OCI-M1 (cell line): ENCODE measurements around the gene MGAT5B.
A peak's percentile ranks its signal among the peaks of the same experiment; 100 is the strongest.
"Not testable (repeated sequence)": the region's sequence is repeated elsewhere in the genome, so short reads cannot be mapped to it uniquely, and the experiment has no call there.

Experiments
- DNase-seq: peaks from one replicate; lab custom pipeline; 2025; lab: John Stamatoyannopoulos, UW

Gene MGAT5B, protein sequence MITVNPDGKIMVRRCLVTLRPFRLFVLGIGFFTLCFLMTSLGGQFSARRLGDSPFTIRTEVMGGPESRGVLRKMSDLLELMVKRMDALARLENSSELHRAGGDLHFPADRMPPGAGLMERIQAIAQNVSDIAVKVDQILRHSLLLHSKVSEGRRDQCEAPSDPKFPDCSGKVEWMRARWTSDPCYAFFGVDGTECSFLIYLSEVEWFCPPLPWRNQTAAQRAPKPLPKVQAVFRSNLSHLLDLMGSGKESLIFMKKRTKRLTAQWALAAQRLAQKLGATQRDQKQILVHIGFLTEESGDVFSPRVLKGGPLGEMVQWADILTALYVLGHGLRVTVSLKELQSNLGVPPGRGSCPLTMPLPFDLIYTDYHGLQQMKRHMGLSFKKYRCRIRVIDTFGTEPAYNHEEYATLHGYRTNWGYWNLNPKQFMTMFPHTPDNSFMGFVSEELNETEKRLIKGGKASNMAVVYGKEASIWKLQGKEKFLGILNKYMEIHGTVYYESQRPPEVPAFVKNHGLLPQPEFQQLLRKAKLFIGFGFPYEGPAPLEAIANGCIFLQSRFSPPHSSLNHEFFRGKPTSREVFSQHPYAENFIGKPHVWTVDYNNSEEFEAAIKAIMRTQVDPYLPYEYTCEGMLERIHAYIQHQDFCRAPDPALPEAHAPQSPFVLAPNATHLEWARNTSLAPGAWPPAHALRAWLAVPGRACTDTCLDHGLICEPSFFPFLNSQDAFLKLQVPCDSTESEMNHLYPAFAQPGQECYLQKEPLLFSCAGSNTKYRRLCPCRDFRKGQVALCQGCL

DNA sequence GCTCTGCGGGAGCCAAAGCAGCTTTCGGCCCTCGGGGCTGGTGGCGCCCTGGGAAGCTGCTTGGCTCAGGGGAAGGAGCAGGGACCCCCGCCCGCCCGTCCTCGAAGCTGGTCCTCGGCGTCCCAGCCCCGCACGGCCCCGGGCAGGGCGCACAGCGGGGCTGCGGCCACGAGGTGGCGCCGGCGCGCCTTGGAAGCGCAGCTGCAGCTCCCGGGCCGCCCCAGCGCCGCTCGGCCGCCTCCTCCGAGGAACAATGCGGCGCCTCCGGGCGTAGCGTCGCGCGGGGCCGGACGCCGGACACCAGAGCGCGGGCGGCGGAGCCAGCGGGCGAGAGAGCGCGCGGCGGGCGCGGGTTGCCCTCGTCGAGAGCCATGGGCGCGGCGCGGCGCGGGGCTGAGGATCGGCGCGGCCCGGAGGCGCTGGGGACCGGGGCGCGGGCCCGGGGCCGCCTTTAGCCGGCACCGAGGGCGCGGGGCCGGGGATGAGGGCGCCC lies at the start of gene MGAT5B:
Gene MGAT5B, plus strand, starts transcription at position 229 of the 493 bp plus-strand sequence. CDS start 626 bp downstream, outside the sequence.
- DNase-seq = peak; percentile 70

DNA sequence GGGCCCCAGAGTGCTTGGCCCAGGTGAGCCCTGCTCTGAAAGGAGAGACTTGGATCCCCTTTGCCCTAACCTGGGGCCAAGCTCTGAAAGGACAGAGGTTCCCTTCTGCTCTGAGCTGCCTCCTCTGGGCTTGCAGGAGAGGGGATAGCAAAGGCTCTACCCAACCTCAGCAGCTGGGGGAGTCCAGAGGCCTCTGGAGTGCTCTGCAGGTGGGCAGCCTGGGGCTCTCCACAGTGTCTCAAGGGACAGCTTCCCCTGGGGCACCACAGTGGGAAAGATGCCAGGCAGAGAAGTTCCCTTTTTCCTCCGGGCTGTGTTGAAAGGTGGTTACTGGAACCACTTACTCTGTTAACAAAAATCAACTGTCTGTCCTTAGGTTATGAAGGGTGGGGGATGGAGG lies 48.2 kb upstream of the MGAT5B start:
- DNase-seq = no peak

DNA sequence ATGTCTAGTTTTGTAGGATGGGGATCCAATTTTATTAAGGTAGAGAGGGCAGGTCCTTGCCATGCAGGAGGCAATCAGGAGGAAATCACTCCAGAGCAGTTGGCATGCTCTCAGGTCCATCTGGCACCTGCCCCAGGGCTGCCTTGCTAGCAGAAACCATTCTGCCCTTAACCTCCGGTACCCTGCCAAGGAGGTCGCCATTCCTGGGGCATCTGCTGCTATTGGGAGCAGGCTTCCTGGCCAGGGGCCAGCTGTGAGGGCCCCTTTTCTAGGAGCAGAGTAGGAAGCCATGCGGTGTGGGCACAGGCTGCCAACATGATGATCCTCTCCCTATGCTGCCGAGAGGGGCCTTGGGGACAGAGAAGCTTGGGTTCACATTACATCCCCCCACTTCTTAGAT lies 47.6 kb upstream of the MGAT5B start:
- no peak for DNase-seq

DNA sequence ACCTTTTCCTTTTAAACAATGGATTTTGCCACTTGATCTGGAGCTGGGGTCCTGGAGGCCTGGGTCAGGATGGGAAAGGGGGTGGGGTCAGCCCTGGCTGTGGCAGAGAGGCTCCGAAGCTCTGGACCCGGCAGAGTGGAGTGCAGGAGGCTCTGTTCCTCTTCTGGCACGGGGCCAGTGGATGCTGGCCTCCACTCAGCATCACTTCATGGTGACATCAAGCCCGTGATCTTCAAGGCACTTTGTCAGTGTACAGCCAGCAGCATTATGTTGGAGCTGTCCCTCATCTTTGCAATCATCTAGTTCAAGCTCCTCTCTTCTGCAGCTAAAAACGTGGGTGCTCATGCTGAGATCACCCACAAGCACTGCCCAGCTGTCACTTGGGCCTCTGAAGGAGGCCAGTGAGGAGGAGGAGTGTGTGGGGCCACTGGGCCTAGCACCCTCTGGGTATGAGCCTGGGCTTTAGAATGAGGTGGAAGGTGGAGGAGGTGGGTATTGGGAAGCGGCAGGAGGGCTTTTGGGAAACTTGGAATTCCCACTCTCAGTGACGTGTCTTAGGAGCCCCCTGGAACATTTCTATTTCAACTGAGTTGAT lies 45.9 kb upstream of the MGAT5B start:
- DNase-seq = no peak

DNA sequence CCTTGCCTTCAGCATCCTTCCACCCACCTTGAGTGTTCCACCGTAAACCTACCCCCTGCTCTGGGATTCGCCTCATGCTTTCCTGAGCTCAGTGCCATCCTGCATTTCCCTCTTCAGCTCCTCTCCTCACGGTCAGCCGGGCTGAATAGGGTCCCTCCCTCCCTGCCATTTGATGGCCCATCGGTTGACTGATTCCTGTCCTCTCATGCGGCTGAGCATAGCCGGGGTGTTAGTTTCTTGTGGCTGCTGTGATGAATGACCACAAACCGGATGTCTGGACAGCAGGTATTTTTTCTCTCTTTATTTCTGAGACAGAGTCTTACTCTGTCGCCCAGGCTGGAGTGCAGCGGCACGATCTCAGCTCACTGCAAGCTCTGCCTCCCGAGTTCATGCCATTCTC lies 44.1 kb upstream of the MGAT5B start:
- DNase-seq = no peak

DNA sequence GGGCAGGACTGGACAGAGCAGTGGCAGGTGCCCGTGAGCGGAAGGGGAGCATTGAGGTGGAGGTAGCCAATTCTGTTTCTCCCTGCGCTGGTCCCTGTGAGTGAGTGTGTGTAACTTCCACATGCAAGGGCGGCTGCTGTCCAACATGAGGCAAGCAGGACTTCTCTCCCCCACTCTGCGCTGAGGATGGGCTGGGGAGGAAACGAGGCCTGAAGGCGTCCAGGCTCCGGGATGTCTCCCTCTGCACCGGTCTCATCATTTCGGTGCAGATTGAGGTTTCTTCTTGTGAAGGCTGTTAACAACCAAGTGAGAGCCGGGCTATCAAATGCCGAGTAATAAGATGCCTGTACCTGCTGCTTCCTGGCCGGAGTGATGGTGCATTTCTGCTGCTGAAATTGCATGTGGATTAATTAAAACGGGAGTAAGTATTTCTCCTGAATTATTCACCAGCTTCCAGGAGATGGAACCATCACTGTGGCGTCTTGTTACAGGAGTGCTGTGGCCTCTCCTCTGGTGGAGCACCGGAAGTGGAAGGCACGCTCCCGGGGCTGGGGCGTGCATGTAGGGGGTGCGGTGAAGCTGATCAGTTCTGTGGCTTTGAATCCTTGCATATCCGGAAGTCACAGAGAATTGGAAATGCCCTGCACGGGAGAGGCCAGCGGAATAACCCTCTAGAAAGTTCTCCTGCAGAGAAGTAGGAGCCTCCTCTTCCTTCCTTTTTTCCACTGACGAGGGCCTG lies 41.7 kb upstream of the MGAT5B start:
- DNase-seq = no peak

DNA sequence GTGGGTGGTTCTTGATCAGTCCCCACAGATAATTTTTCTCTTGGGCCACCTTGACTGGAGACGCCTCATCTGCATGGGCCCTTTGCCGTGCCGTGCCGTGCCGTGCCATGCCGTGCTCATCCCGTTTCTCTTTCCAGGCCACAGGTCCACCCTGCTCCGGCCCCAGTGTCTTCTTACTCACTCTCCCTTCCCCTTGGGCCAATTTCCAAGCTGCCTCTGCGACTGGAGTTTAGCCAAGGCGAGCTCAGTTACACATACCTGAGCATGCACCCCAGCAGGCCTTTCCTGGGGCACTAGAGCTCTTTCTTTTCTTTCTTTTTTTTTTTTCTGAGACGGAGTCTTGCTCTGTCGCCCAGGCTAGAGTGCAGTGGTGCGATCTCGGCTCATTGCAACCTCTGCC lies 40.5 kb upstream of the MGAT5B start:
- DNase-seq = no peak

DNA sequence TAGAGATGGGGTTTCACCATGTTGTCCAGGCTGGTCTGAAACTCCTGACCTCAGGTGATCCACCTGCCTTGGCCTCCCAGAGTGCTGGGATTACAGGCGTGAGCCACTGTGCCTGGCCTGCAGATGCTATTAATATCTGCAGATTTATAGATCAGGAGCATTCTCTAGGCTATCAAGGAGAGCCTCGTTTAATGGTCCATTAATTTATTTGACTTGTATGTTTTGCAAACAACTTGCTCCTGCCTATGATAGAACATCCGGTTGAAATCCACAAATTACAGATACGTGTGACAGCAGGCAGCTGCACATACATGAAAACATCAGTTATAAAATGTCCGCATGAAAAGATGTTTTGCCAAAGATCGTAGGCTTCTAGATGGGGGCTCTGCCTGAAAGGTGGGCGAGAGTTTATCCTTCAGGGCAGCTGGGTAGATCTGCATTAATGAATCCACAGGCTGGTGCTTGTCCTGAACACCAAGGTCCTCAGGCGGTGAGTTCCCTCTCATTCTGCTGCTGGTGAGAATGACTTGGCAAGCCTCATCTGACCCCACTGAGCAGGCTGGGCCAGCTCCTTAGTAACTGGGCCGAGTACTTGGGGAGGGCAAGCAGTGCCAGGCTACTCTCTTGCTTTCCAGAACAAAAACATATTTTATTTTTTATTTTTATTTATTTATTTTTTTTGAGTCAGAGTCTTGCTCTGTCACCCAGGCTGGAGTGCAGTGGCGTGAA lies 37.1 kb upstream of the MGAT5B start:
- DNase-seq = no peak

DNA sequence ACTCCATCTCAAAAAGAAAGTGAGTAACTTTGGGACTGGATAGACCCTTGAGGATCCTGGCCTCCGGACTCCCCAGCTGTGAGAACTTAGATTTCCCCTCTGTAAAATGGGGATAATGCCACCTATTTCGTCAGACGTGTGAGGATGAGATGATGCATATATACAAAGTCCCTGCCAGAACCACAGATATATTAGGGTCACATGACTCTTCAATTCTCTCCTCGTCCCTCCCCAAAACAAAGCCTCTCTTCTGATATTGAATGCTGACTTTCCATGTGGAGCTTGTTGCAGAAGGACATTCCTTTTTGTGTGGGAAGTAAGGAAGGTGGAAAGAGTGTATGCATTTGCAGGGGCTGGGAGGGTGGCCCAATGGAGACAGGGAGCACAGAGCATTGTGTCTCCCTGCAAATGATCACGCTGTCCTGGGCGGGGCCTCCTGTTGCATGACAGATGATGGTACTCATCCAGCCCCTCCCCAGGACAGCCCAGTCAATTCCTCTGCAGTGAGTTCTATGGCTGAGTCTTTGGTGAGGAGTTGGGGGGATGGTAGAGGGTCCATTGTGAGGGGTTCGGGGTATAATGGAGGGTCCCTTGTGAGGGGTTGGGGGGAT lies 35.1 kb upstream of the MGAT5B start:
- no peak for DNase-seq

DNA sequence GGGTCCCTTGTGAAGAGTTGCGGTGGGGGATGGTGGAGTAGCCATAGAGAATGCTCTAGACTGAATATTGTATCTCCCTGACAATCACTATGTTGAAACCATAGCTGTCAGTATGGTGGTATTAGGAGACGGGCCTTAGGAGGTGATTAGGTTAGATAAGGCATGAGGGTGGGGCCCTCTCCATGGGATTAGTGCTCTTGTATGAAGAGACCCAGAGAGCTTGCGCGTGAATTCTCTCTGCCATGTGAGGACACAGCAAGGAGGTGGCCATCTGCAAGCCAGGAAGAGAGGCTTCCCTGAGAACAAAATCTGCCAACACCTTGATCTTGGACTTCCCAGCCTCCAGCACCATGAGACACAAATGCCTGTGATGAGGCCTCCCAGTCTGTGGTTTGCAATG lies 34.5 kb upstream of the MGAT5B start:
- DNase-seq = no peak

DNA sequence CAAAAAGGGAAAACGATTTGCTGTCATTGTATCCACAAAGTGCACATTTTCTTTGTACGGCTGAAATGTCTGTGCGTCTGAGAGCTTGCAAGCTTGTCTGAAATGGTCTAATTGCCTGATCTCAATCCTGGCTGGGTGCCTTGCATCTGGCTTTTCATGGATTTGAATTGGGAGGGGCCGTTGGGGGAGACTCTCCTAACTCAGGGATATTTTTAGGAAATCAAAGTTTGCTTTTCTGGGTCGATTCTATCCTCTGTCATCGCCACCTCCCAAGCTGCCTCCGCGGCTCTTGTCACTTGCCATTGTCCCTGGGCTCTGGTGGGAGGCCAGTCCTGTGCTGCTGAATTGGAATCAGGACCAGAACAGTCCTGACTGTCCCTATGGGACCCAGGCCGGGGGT lies 33.3 kb upstream of the MGAT5B start:
- no peak for DNase-seq

DNA sequence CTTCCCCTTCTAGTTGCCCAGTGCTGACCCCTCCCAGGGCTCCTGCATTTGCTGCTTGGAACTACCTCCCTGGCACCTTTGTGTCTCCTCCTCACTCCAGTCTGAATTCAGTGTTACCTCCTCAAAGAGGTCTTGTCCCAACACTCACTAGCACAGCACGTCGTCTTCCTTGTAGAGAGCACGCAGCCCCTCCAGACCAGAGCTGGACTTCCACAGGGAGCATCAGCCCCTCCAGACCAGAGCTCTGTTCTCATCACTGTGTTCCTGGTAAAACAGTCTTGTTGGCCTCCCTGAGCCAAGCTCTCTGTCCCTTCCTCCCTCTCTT lies 27.8 kb upstream of the MGAT5B start:
- no peak for DNase-seq

DNA sequence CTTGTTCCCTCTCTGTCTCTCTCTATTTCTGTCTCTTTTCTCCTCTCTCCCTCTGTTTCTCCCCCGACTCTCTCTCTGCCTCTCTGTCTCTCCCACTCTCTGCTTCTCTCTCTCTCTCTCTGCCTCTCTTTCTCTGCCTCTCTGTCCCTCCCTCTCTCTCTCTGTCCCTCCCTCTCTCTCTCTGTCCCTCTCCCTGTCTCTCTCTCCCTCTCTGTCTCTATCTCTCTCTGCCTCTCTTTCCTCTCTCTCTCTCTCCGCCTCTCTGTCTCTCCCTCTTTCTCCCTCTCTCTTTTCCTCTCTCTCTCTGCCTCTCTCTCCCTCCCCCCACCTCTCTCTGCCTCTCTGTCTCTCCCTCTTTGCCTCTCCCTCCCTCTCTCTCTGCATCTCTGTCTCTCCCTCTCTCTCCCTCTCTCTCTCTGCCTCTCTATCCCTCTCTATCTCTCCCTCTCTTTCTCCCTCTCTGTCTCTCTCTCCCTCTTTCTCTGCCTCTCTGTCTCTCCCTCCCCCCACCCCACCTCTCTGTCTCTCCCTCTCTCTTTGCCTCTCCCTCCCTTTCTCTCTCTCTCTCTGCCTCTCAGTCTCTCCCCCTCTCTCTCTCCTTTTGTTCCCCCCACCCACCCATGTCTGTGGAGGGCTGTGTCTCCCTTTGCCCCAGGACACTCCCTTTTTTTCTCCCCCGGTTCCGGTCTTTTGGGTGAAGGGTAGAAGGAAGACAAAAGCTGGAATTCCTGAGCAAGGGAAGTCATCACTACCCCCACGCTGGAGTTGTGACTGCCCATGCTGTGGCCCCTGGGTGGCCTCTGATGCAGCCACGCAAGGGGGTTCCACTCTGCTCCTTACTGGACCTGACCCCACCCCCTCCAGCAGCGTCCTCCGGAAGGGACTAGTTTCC lies 27.1 kb upstream of the MGAT5B start:
- no peak for DNase-seq

DNA sequence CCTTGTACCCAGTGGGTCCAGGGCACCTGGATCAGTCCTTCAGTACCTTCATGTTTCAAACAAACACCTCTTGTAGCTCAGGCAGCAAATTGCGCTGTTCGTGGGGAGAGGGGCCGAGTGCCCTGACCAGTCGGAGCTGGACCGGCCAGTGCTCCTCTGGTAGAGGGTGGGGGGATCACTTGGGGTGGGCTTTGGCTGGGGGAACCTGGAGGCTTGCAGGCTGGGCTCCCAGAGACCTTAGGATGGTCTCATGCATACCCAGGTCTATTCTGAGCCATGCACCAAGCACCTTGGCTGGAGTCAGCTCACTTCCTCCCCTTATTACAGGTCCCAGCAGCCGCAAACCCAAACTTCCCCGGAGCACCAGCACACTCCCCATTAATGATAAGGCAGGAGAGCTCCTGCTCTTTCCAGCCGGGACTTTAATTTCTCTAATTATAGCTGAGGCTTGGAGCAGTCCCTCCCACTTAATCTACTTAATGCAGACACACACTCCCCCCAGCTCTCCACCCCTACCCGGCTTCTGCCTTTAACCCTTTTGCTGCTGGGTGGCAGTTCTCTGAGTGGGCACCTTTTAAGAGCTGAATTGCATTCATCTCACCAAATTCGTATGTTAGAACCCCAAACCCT lies 26.3 kb upstream of the MGAT5B start:
- peak; percentile 10 for DNase-seq

DNA sequence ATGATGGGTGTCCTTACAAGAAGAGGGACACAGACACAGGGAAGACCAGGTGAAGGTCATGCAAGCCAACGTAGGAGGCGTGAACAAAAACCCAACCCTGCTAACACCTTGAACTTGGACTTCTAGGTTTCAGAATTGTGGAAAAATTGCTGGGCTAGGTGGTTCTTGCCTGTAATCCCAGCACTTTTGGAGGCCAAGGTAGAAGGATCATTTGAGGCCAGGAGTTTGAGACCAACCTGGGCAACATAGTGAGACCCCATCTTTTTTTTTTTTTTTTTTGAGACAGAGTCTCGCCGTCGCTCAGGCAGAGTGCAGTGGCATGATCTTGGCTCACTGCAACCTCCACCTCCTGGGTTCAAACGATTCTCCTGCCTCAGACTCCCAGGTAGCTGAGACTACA lies 25.1 kb upstream of the MGAT5B start:
- not testable (repeated sequence) for DNase-seq

DNA sequence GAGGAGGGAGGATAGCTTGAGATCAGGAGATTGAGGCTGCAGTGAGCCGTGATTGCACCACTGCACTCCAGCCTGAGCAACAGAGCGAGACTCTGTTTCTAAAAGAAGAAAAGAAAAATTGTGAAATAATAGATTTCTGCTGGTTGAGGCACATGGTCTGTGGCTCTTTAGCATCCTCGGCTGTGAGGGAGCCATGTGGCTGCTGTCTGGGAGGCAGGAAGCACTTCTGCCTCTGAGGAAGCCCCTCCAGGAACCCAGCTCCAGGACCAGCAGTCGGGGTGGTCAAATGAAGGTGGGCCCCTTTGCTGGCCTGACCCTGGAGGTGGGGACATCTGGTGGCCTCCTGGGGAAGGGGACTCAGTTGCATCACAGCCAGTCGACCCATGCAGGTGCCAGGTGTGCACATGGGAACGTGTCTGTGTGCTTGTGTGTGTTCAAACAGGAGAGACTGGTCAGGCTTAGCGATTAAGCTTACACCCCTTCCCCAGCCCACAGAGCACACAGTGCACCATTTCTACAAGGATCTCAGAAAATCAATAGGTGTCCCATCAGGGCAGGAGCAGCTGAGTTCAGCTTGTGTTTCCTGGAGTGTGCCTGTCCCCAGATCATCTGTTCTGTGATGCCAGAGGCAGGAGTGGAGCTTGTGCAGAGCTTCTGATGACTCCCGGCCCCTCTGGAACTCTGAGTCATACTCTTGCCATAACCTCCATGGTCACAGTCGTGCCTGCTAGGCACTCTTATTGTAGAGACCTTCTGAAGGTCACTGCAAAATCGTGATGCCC lies 24.3 kb upstream of the MGAT5B start:
- no peak for DNase-seq

DNA sequence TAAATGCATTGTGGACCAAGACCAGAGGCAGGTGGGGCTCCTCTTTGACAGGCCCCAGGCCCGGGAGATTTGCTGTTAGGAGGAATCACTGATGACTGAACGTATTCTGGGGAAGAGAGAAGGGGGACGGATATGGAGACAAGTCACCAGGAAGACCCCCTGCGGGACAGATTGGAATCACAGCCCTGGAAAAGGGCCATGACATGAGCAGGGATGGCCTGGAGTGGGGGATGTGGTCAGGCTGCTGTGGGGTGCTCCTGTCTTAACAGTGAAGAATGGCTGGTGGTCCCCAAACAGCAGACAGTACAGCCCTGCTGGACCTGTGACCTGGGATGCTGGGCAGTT lies 23.7 kb upstream of the MGAT5B start:
- DNase-seq = no peak

DNA sequence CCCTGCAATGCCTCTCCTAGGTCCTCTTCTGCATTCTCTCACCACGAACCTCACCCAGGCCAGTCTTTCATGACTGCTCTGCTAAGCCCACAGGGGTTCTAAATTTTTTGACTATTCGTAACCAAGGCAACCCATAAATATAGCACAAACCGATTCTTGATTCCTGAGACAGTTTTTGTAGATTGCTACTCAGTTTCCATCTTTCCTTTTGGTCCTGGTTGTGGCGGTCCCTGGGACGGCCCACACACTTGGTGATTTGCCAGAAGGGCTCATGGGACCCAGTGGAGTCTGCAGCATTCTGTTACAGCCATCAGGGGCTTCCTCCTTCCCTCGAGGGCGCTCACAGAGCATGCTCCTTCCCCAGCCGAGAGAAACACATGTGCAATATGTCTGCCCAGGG lies 23.4 kb upstream of the MGAT5B start:
- DNase-seq = no peak

DNA sequence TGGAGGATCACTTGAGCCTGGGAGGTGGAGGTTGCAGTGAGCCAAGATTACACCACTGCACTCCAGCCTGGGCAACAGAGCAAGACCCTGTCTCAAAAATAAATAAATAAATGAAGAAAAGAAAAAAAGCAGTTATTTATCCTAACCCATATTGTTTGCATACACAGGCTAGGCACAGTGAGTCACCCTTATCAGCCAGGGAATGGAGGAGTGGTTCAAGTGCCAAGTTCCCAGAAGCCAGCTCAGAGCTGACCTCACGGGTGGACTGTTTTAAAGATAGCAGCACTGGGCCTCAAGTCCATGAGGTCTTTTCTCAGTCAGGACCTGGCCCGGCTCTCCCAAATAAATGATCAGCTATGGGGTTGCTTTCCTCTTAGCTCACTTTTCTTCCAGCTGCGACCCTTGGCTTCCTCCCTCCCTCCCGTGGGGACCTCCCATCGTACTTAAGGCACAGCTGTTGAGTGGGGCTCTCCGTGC lies 22.6 kb upstream of the MGAT5B start:
- peak; percentile 16 for DNase-seq
